HepG2 (cell line): ENCODE measurements around the gene CDK11B. TPM values are rescaled to one million over a fixed set of nuclear protein-coding genes. Genes with fewer than 3 reads are reported as not detected.
"Not testable (repeated sequence)": the region's sequence is repeated elsewhere in the genome, so short reads cannot be mapped to it uniquely, and the experiment has no call there.

Source experiments
- CREM ChIP-seq, 2 experiments: sonication (generic) in 1 of 2; formaldehyde crosslinking in 1 of 2; IDR thresholded peaks; 2 replicates each; pipeline versions ENCODE4 v1.4.0 to v1.6.1; 2016 to 2020; ENCODE audit warnings: antibody characterized with exemption in 1 of 2, mild to moderate bottlenecking in 1 of 2, missing genetic modification reagents in 1 of 2
- ETV5 ChIP-seq: IDR thresholded peaks from 2 replicates; pipeline ENCODE4 v1.6.1; 2018; ENCODE audit warnings: missing biosample characterization, missing genetic modification reagents, inconsistent platforms, borderline replicate concordance
- GATAD1 ChIP-seq: IDR thresholded peaks from 2 replicates; pipeline ENCODE4 v1.6.1; 2016; ENCODE audit warnings: missing genetic modification reagents, missing compliant biosample characterization
- IRF2 ChIP-seq: IDR thresholded peaks from 2 replicates; pipeline ENCODE4 v1.6.1; 2018; ENCODE audit warnings: missing genetic modification reagents, missing compliant biosample characterization
- KDM2A ChIP-seq: sonication (generic); formaldehyde crosslinking; IDR thresholded peaks from 2 replicates; pipeline ENCODE4 v1.4.0; 2020; ENCODE audit warnings: low read depth, missing genetic modification reagents, borderline replicate concordance
- KDM5A ChIP-seq: fragments of 200-600 bp; sonication (generic); IDR thresholded peaks from 2 replicates; pipeline ENCODE4 v1.7.0; 2018; ENCODE audit warnings: antibody characterized with exemption, mild to moderate bottlenecking, low read length, borderline replicate concordance
- NFYC ChIP-seq: IDR thresholded peaks from 2 replicates; pipeline ENCODE4 v1.6.1; 2016; ENCODE audit warnings: missing genetic modification reagents, missing compliant biosample characterization
- YEATS2 ChIP-seq: sonication (generic); formaldehyde crosslinking; IDR thresholded peaks from 2 replicates; pipeline ENCODE4 v1.4.0; 2020; ENCODE audit warnings: missing genetic modification reagents, borderline replicate concordance
- ZNF703 ChIP-seq: sonication (generic); formaldehyde crosslinking; IDR thresholded peaks from 2 replicates; pipeline ENCODE4 v1.5.1; 2020; ENCODE audit warnings: missing genetic modification reagents, mild to moderate bottlenecking, moderate library complexity, borderline replicate concordance
- polyA plus RNA-seq, 8 experiments: library from polyadenylated mRNA; depleted of rRNA in 3 of 8; stranded (reverse) in 7 of 8; unstranded in 1 of 8; fragments of >200 nt; fragmentation: Illumina TruSeq in 4 of 8; extraction: Trizol in 4 of 8; gene quantifications; 2 replicates each; pipeline versions ENCODE4 v1.2.1 to v1.2.3, GENCODE V29; 2011 to 2016; ENCODE audit warnings: low read depth in 4 of 8, missing spikeins in 1 of 8, mixed read lengths in 1 of 8; ENCODE audit not compliant: insufficient read depth in 1 of 8
- total RNA-seq, 5 experiments: library from RNA; depleted of rRNA; stranded (reverse); fragments of >200 nt; fragmentation: Illumina TruSeq; extraction: Trizol; gene quantifications; 2 replicates each; pipeline ENCODE4 v1.2.3, GENCODE V29; 2016; ENCODE audit warnings: low read depth in 1 of 5
- TF ChIP-seq, protein P1 (sequence below): sonication (generic); formaldehyde crosslinking; IDR thresholded peaks from 2 replicates; pipeline ENCODE4 v1.4.0; 2020; ENCODE audit warnings: missing genetic modification reagents
- TF ChIP-seq, protein P2 (sequence below): sonication (generic); formaldehyde crosslinking; IDR thresholded peaks from 2 replicates; pipeline ENCODE4 v1.9.0; 2022; ENCODE audit warnings: missing genetic modification reagents, mild to moderate bottlenecking, borderline replicate concordance
- TF ChIP-seq, protein P3 (sequence below), 2 experiments: fragments of 450-650 bp in 1 of 2; sonication (generic) in 1 of 2; formaldehyde crosslinking in 1 of 2; IDR thresholded peaks; 2 replicates each; pipeline versions ENCODE4 v1.6.1 to v1.8.0; 2016 to 2022; ENCODE audit warnings: antibody characterized with exemption in 1 of 2, mild to moderate bottlenecking in 1 of 2, missing genetic modification reagents in 1 of 2
- TF ChIP-seq, protein P4 (sequence below): IDR thresholded peaks from 2 replicates; pipeline ENCODE4 v1.6.1; 2018; ENCODE audit warnings: missing genetic modification reagents, mild to moderate bottlenecking, missing compliant biosample characterization

The CDK11B gene
- total and polyA plus RNA-seq, 2 of the 13 experiments (the other 11 are each of a cell fraction or from before 2014, with no cell fraction given): 3.6 to 15.1 TPM

DNA sequence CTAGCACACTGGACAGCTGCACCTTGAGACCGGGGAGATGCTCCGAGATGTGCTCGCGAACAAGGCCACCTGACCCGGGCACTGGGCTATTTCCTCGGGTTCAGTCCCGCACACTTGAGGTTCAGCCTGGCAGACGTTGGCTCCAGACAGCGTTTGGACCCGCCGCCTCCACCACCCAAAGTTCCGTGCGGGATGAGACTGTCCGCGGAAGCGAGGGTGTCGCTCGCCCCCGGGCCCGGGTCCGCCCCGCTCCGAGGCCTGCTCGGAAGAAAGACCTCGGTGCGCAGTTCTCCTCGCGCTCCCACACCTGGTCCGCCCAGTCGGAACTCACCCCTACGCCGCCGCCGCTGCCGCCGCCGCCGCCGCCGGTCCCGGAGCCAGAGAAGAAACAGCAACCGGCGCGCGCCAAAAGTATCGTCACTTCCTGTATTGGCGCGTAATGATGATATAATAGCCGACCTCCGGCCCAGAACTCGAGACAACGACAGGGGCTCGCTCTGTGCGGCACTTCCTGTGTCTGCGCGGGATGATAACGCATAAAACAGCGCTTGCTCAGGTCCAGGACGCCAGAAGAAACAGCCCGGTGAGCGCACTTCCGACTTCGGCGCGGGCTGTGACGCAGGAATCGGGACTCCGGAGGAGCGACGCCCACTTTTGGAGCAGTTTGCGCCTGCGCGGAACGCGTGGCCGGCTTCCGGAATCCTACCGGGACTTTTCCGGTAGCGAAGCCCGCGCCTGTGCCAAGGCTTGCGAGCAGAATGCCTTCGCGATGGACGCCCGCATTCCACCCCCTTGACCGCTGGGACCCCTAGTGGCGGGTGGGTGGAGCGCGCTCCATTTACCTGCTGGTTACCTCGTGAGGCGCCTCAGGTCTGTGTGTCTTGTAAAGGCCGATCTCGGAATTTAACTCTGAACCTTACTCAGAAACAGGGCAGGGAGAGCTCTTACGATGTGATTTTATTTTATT is at the start of gene CDK11B (continued):
- TF ChIP-seq YEATS2 (CRISPR knock-in tag) (peak; percentile 74; the same call in 1 of the 2 replicates), KDM5A (peak; percentile 94), NFYC (0 out of 2 replicates have a peak, but pooled peaks have one; percentile 23), KDM2A (CRISPR knock-in tag) (peak; percentile 70; the same call in 1 of the 2 replicates), IRF2 (peak; percentile 23; the same call in 1 of the 2 replicates), ETV5 (peak; percentile 58; the same call in 1 of the 2 replicates), GATAD1 (CRISPR knock-in tag) (peak; percentile 98), CREM (IDR thresholded peaks at IDR 0.05) (peak; percentile 96), CREM (CRISPR knock-in tag; IDR thresholded peaks at IDR 0.05) (peak; percentile 83), ZNF703 (CRISPR knock-in tag) (0 out of 2 replicates have a peak, but pooled peaks have one; percentile 37)
- TF ChIP-seq, protein P1, sequence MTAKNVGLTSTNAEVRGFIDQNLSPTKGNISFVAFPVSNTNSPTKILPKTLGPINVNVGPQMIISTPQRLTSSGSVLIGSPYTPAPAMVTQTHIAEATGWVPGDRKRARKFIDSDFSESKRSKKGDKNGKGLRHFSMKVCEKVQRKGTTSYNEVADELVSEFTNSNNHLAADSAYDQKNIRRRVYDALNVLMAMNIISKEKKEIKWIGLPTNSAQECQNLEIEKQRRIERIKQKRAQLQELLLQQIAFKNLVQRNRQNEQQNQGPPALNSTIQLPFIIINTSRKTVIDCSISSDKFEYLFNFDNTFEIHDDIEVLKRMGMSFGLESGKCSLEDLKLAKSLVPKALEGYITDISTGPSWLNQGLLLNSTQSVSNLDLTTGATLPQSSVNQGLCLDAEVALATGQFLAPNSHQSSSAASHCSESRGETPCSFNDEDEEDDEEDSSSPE (CRISPR knock-in tag): peak; percentile 41
- TF ChIP-seq, protein P2, sequence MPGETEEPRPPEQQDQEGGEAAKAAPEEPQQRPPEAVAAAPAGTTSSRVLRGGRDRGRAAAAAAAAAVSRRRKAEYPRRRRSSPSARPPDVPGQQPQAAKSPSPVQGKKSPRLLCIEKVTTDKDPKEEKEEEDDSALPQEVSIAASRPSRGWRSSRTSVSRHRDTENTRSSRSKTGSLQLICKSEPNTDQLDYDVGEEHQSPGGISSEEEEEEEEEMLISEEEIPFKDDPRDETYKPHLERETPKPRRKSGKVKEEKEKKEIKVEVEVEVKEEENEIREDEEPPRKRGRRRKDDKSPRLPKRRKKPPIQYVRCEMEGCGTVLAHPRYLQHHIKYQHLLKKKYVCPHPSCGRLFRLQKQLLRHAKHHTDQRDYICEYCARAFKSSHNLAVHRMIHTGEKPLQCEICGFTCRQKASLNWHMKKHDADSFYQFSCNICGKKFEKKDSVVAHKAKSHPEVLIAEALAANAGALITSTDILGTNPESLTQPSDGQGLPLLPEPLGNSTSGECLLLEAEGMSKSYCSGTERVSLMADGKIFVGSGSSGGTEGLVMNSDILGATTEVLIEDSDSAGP: peak; percentile 66; the same call in 1 of the 2 replicates
- TF ChIP-seq, protein P3, sequence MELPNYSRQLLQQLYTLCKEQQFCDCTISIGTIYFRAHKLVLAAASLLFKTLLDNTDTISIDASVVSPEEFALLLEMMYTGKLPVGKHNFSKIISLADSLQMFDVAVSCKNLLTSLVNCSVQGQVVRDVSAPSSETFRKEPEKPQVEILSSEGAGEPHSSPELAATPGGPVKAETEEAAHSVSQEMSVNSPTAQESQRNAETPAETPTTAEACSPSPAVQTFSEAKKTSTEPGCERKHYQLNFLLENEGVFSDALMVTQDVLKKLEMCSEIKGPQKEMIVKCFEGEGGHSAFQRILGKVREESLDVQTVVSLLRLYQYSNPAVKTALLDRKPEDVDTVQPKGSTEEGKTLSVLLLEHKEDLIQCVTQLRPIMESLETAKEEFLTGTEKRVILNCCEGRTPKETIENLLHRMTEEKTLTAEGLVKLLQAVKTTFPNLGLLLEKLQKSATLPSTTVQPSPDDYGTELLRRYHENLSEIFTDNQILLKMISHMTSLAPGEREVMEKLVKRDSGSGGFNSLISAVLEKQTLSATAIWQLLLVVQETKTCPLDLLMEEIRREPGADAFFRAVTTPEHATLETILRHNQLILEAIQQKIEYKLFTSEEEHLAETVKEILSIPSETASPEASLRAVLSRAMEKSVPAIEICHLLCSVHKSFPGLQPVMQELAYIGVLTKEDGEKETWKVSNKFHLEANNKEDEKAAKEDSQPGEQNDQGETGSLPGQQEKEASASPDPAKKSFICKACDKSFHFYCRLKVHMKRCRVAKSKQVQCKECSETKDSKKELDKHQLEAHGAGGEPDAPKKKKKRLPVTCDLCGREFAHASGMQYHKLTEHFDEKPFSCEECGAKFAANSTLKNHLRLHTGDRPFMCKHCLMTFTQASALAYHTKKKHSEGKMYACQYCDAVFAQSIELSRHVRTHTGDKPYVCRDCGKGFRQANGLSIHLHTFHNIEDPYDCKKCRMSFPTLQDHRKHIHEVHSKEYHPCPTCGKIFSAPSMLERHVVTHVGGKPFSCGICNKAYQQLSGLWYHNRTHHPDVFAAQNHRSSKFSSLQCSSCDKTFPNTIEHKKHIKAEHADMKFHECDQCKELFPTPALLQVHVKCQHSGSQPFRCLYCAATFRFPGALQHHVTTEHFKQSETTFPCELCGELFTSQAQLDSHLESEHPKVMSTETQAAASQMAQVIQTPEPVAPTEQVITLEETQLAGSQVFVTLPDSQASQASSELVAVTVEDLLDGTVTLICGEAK (IDR thresholded peaks at IDR 0.05): peak; percentile 47; the same call in 1 of the 2 replicates
- TF ChIP-seq, protein P3 (CRISPR knock-in tag; IDR thresholded peaks at IDR 0.05): not testable (repeated sequence)
- TF ChIP-seq, protein P4, sequence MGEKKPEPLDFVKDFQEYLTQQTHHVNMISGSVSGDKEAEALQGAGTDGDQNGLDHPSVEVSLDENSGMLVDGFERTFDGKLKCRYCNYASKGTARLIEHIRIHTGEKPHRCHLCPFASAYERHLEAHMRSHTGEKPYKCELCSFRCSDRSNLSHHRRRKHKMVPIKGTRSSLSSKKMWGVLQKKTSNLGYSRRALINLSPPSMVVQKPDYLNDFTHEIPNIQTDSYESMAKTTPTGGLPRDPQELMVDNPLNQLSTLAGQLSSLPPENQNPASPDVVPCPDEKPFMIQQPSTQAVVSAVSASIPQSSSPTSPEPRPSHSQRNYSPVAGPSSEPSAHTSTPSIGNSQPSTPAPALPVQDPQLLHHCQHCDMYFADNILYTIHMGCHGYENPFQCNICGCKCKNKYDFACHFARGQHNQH (CRISPR knock-in tag): peak; percentile 54; the same call in 1 of the 2 replicates
